DMS79 treated with DMSO at 0.1 percent for 48 hours (cell line): ENCODE results near the gene AGPAT4.

Source experiments
- DNase-seq: peaks from one replicate; lab custom pipeline; 2025; lab: John Stamatoyannopoulos, UW

AGPAT4 gene

DNA sequence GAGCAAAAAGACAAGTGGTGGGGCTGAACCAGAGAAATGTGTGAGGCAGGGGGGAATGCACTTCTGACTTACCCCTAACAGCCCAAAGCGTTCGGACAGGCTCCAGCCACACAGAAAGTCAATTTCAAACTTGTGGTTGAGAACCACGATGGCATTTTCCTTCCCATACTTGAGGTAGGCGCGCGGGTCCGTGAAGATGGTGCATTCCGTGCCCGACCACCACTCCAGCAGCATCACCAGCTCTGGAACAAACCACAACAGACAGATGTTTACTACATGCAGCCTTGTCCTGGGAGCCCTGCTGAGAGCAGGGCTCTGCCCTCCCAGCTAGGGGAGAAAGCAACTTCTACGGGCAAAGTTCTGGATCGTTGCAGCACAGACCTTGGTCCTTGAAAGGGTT, 107.7 kb downstream of the AGPAT4 start:
- DNase-seq, result peak; percentile 3

DNA sequence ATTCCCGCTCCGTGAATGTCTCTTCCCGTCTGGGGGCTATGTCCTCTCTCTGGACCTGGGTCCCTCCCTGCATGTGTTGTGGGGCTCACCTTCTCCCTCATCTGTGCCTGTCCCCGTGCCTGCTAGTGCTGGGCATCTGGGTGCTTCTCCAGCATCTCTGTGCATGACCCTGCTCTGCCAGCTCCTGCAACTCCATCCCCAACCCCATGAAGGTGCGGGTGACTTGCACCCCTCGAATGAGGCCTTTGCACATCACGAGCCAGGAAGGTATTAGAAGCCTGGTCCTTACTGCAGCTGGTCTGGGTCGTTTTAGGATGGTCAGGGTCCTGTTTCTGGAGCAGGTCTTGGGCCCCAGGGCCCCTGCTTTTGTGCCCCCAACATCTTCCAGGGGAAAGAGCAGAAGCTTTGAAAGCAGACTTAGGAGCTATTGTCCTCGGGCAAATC, 109.7 kb downstream of the AGPAT4 start:
- no peak for DNase-seq

- no peak for DNase-seq
These were observed 110.2 kb downstream of the AGPAT4 start for GRCh38 chr6:161163466-161164181.

DNA sequence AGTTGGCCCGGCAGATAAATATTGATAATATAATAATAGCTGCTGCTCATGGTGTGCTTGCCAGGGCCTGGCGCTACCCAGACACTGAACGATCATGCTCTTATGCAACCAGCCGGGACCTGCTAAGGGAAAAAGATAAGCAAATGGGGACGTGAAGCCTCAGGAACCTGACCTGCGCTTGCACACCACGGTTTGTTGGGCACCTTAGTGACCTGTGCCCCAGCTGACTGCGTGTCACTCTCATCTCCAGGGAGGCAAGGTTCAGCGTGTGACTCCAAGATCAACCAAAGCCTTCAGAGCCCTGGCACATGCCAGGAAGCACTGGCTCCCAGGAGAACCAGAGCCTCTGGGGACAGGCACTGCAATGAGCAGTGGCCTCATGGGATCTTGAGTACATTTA, 111.1 kb downstream of the AGPAT4 start:
- no peak for DNase-seq

- DNase-seq, result no peak
These were observed 111.8 kb downstream of the AGPAT4 start for GRCh38 chr6:161161889-161162624.

DNA sequence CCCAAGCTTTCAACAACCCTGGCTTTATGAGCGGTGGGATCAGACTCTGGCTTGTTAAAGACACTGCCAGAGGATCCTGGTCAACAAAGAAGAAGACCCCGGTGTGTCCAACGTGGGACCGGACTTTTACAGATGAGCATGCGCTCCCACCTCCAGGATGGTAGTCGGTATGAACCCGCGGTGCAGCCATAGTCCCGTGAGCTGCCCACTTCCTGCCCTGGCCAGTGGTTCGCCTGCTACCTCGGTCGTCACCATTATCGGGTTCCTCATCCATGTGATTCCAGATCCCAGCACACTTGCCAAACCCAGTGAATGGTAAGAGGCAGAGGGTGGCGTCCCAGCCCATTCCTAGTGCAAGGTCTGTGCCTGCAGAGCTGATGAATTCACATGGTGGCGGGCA, 112.7 kb downstream of the AGPAT4 start:
- DNase-seq, result no peak

DNA sequence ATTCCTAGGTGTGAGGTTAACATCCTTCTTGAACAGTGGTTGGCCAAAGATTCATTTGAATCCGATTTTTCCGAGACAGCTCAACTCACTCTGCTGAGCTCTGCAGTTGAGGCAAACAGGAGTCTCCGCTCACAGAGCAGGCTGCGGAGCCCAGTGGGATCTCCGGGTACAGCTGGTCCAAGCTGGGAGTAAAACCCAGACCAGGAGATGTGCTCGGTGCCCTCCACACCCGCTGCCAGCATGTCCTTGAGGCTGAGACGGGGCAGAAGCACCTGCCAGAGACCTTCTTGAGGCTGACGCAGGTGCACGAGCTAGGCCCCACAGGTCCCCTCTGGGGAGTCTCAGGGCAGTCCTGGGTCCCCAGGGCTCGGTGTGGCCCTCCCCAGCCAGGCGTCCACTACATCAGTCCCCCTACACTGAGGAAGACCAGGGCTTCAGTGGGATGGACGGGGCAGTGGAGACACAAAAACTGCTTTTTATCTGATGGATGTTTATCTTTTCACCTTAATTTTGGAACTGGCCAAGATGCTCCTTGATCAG, 119.0 kb downstream of the AGPAT4 start:
- no peak for DNase-seq

DNA sequence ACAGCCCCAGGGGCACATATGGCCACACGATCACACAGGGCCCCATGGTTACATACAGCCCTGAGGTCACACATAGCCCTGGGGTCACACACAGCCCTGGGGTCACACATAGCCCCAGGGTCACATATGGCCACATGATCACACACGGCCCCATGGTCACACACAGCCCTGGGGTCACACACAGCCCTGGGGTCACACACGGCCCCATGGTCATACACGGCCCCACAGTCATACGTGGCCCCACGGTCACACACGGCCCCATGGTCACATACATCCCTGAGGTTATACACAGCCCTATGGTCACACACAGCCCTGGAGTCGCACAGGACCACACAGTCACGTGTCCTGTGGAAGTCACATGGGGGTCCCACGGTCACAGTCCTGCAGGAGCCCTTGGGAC, 120.1 kb downstream of the AGPAT4 start:
- no peak for DNase-seq

- DNase-seq, result no peak
These were observed 120.8 kb downstream of the AGPAT4 start for GRCh38 chr6:161152907-161153662.

GRCh38 chr6:161152527-161152862, 121.4 kb downstream of the AGPAT4 start:
- no peak for DNase-seq

GRCh38 chr6:161151660-161152526, 122.0 kb downstream of the AGPAT4 start:
- DNase-seq, result peak; percentile 1

GRCh38 chr6:161151059-161151645, 122.7 kb downstream of the AGPAT4 start:
- no peak for DNase-seq

GRCh38 chr6:161150566-161150965, 123.3 kb downstream of the AGPAT4 start:
- no peak for DNase-seq

DNA sequence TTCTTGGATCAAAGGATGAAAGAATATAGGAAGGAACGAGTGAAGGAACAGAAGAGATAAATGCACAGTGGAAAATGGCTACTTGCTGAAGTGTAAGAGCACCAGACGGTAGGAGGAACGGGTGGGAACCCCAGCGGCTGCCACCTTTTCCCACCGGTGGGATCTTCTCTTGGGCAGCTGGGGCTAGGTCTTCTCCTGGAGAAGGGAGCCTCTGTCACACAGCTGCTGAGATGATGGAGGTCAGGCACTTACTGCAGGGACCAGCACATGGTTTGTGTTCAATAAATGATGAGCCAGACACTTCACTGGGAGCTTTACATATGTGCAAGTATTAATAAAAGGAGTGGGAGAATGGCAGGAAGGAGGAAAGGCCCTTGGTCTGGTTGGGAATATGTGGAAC, 123.7 kb downstream of the AGPAT4 start:
- DNase-seq, result no peak

- DNase-seq, result no peak
These were observed 130.0 kb downstream of the AGPAT4 start for GRCh38 chr6:161143663-161144430.

DNA sequence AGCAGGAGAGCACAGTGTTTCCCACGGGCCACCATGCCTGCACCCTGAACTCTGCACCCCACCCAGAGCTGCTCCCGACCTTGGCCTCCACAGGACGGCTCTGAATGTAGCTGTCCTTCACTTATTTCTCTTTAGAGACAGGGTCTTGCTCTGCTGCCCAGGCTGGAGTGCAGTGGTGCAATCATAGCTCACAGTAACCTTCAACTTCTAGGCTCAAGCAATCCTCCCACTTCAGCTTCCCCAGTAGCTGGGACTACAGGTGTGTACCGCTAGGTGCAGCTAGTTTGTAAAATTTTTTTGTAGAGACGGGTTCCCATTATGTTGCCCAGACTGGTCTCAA, 130.9 kb downstream of the AGPAT4 start:
- no peak for DNase-seq

DNA sequence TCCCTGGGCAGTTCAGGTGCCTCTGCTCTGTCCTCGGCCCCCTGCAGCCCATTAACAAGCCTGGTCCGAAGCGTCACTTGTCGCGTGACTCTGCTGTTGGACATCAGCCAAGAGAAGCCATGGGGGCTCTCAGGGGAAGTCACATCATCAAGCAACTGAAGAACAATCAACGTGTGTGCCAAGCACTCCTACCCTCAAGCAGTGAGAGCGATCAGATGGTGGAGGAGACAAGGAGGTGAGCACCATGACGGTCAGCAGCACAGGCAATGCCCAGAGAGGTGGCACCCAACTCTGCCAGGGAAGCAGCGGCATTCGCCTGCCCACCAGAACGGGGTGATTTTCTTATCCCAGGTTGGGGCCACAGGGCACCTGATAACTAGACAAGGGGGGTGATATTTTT, 132.7 kb downstream of the AGPAT4 start:
- peak; percentile 71 for DNase-seq

DNA sequence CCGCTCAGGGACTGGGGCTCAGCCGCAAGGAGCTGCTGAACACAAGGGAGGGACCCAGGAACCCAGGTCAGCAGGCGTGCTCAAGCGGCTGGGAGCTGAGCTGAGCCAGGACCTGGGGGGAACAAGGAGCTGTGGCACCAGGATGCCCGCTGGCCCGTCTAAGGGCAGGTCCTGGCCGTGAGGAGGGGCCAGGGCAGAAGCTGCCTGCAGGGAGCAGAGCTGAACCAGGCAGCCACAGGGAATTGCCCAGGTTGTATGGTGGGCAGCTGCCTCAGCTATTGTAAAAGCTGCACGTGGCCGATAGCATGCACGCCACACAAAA, 133.3 kb downstream of the AGPAT4 start:
- DNase-seq, result no peak

GRCh38 chr6:161139766-161140553, 133.9 kb downstream of the AGPAT4 start:
- DNase-seq, result no peak

DNA sequence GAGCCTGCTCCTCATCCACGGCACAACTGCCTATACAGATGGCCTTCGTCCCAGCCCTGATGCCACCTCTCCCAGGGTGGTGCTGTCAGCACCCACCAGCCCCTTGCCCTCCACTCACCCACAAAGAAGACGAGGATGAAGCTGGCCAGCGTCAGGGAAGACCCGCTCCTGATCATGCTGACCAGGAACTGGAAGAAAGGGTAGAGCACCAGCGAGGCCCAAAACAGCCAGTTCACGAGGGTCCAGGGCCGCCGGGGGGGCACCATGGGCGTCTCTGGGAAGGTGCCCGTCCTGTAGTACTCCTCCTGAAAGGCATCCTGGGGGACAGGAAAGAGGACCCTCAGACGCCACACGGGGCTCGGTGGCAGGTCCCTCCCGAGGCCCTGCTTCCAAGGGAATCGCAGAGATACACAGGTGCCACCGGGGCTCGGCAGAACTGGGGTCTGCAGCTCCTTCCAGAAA, 134.5 kb downstream of the AGPAT4 start:
- DNase-seq, result no peak
